GM12892 (cell line): ENCODE results near the gene ZFP69B.
A peak's percentile ranks its signal among the peaks of the same experiment; 100 is the strongest.

Experiments
- DNase-seq: peaks from one replicate; pipeline ENCODE4 v3.0.0; 2011; ENCODE audit not compliant: insufficient read length
- FAIRE-seq: peaks from 2 replicates; lab custom pipeline; 2011; peaks lifted over from hg19 to GRCh38; lab: Jason Lieb, UNC
- POLR2A ChIP-seq: IDR thresholded peaks from 2 replicates; pipeline ENCODE4 v1.6.1; 2011; ENCODE audit warnings: low read depth, low read length, control low read depth
- POLR2AphosphoS5 ChIP-seq: IDR thresholded peaks from 2 replicates; pipeline ENCODE4 v1.6.1; 2011; ENCODE audit warnings: low read depth, low read length, control low read depth
- TAF1 ChIP-seq: IDR thresholded peaks from 2 replicates; pipeline ENCODE4 v1.6.1; 2011; ENCODE audit warnings: low read depth, mild to moderate bottlenecking, control low read depth, low read length, borderline replicate concordance

Gene ZFP69B

GRCh38 chr1:40450495-40451237 lies 390 bp downstream of the ZFP69B start:
- FAIRE-seq = peak; percentile 95

GRCh38 chr1:40451238-40451585 lies 936 bp downstream of the ZFP69B start:
- FAIRE-seq (no peak), DNase-seq (no peak)
- TF ChIP-seq POLR2A (no peak), POLR2AphosphoS5 (no peak), TAF1 (no peak)

More at GRCh38 chr1:40450495-40451237, 390 bp downstream of the ZFP69B start:
- peak; percentile 30 for DNase-seq
- TF ChIP-seq POLR2AphosphoS5 (no peak; the same call in 1 of the 2 replicates), POLR2A (no peak; the same call in 1 of the 2 replicates), TAF1 (no peak)

GRCh38 chr1:40454873-40455272 lies 4.6 kb downstream of the ZFP69B start:
- FAIRE-seq = no peak

GRCh38 chr1:40462956-40463590 lies 12.8 kb downstream of the ZFP69B start:
- DNase-seq = no peak
- TF ChIP-seq POLR2AphosphoS5 = no peak
- TF ChIP-seq POLR2A = no peak
- no peak for TF ChIP-seq TAF1
- FAIRE-seq = no peak

More at GRCh38 chr1:40454873-40455272, 4.6 kb downstream of the ZFP69B start:
- TF ChIP-seq POLR2A (no peak), TAF1 (no peak), POLR2AphosphoS5 (no peak)
- no peak for DNase-seq

- FAIRE-seq (no peak), DNase-seq (no peak)
- TF ChIP-seq TAF1 (no peak), POLR2AphosphoS5 (no peak), POLR2A (no peak)
These were observed 19.1 kb downstream of the ZFP69B start for GRCh38 chr1:40469327-40469726.

- no peak for FAIRE-seq
- TF ChIP-seq POLR2AphosphoS5 (no peak), POLR2A (no peak), TAF1 (no peak)
These were observed 25.0 kb downstream of the ZFP69B start for GRCh38 chr1:40475268-40475667.

GRCh38 chr1:40476924-40477677 lies 26.8 kb downstream of the ZFP69B start, which contains the start of gene ZFP69:
Gene ZFP69 (plus strand): TSS chr1:40477290. CDS start chr1:40479362, 2,072 bp downstream.
- TF ChIP-seq TAF1 (no peak), POLR2AphosphoS5 (peak; percentile 37; the same call in 1 of the 2 replicates), POLR2A (peak; percentile 78; the same call in 1 of the 2 replicates)
- peak; percentile 79 for DNase-seq
- peak; percentile 80 for FAIRE-seq

More at GRCh38 chr1:40475268-40475667, 25.0 kb downstream of the ZFP69B start:
- no peak for DNase-seq

- DNase-seq (peak; percentile 11), FAIRE-seq (no peak)
These were observed 27.4 kb downstream of the ZFP69B start for GRCh38 chr1:40477678-40478053.

GRCh38 chr1:40478276-40478675 lies 28.0 kb downstream of the ZFP69B start:
- no peak for DNase-seq
- FAIRE-seq = no peak
- TF ChIP-seq POLR2AphosphoS5 = no peak
- no peak for TF ChIP-seq TAF1
- TF ChIP-seq POLR2A = no peak

More at GRCh38 chr1:40477678-40478053, 27.4 kb downstream of the ZFP69B start:
- TF ChIP-seq POLR2A (no peak), TAF1 (no peak), POLR2AphosphoS5 (no peak)

GRCh38 chr1:40479156-40479555 lies 28.9 kb downstream of the ZFP69B start:
- DNase-seq (no peak), FAIRE-seq (no peak)
- TF ChIP-seq POLR2A = no peak
- TF ChIP-seq POLR2AphosphoS5 = no peak
- TF ChIP-seq TAF1 = no peak
